NCI-H2196 (cell line): Measurements from ENCODE around the gene MCTP1.
"Not testable (repeated sequence)": the region's sequence is repeated elsewhere in the genome, so short reads cannot be mapped to it uniquely, and the experiment has no call there.

Experiments used
- DNase-seq: peaks from one replicate; lab custom pipeline; 2025; ENCODE audit not compliant: unreplicated experiment; lab: John Stamatoyannopoulos, UW

Gene MCTP1

GRCh38 chr5:95184924-95185323 is 100.0 kb downstream of the MCTP1 start:
- DNase-seq = no peak

GRCh38 chr5:95181644-95182043 is 103.2 kb downstream of the MCTP1 start:
- no peak for DNase-seq

DNA sequence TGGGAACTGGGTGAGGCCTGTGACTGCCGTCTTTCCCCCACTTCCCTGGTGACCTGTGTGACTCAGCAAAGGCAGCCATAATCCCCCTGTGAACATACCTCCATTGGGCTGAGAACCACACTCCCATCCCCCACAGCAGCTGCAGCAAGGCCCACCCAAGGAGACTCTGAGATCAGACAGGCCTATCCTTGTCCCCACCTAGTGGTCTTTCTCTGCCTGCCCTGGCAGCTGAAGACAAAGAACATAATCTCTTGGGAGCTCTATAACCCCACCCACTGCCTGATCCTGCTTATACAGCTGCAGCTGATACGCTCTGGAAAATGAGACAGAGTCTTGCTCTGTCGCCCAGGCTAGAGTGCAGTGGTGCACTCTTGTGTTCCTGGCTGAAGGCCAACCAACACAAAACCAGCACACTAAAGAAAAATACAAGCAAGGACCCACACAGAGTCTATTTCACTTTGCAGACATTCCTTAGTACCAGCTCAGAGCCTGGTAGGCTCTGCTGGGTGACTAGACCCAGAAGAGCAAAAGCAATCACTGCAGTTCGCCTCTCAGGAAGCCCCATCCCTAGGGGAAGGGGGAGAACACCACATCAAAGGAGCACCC is 106.7 kb downstream of the MCTP1 start:
- DNase-seq = no peak

- DNase-seq = no peak
Observed at GRCh38 chr5:95177456-95177855, 107.4 kb downstream of the MCTP1 start.

DNA sequence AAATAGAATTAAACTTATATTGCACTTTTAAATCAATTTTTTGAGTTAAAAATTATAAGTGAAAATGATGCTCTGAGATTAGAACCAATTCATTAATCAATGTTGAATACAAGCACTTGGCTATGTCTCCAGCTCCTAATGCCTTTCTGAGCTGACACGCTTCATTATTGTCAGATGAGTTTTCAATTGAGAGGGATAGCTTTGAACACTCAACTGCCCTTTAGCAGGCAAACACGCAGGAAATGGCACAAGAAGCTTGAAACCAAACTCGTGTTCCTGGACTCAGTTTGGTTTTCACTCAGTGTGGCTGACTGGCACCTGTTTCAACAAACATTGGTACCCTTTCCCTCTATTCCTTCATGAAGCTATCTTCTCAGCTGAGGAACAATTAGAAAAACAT is 109.8 kb downstream of the MCTP1 start:
- no peak for DNase-seq

- DNase-seq = no peak
Observed at GRCh38 chr5:95172659-95173058, 112.2 kb downstream of the MCTP1 start.

DNA sequence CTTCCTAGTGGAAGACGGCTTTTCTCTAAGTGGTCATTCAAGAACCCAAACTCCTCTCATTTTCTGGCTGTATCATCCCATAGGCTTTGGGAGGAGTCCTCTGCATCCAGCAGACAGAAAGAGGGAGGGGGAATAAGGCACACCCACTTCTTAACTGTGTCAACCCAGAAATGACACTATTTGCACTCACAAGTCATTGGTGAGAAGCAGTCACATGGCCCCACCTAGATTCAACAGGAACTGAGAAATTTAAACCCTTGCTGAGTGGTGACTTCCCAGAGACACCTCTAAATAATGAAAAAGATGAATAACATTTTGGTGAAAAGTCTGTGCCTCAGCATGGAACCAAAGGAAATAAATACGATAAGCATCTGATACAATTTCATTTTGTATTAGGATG is 120.0 kb downstream of the MCTP1 start:
- DNase-seq = no peak

DNA sequence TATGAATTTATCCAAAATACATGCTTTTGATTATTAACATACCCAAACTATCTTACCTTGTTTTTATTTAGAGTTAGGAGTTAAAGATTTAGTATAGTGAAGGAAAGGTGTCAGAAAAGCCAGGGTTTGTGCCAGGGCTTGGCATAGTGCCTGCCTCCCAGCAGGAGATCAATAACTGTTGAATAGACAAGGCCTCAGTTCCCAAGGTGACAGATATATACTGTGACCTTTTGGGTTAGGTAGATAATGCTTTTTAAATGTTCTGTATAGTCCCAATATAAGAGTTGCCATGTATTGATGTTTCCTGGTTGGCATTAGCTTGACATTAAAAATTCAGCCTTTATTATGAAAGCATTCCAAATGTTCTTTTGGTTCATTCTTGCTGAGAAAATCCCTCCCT is 121.8 kb downstream of the MCTP1 start:
- no peak for DNase-seq

DNA sequence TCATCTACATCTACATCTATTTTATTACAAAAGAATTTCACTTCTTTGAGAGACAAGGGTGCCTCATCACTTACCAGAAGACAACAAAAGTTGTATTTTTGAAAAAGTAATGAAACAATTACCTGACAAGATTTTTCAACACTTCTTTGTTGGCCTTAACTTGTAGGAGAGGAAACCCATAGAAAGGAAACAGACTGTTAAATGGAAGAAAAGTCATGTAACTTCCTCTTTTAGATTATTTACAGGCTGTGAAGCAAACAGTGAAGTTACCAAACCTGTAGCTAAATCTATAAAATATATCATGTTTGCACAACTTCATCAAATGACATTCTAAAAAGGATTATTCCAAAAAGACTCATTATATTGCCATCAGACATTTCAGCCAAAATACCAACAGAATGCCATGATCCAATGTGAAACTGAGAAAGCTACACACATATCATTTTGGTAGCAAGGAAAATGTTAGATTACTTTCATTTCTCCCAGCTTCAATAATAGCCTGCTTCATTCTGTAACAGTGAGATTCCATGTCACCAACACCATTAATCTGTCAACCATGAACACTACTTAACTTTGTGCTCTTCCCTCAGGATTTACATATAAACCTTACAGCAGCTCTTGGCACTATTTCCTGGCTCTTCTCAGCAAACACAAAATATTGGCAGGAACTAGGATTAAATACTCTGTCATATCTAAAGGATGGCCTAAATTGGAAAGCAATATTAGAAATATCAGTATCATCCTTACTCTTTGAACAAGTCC is 122.5 kb downstream of the MCTP1 start:
- DNase-seq = no peak

GRCh38 chr5:95159603-95160002 is 125.3 kb downstream of the MCTP1 start:
- no peak for DNase-seq

- DNase-seq = no peak
Observed at GRCh38 chr5:95155888-95156287, 129.0 kb downstream of the MCTP1 start.

GRCh38 chr5:95153511-95153910 is 131.4 kb downstream of the MCTP1 start:
- DNase-seq = no peak

DNA sequence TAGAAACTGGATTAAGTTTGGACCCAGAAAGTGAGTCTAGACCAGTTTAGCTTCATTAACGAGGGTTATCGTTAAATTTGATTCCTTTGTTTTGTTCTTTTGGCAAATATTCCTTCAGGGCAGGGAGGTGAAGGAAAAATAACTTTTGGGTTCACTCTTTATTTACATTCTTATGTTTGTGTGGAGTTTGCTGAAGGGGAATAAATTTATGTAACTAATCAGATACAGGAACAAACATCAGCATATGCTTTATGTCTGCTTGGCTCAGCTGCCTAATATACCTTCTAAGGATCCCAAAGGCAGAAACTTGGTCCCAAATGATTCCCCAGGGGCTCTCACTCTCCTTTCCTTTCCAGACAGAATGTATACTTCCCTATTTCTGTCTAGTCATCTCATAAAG is 132.4 kb downstream of the MCTP1 start:
- DNase-seq = no peak

GRCh38 chr5:95152131-95152530 is 132.8 kb downstream of the MCTP1 start:
- DNase-seq = no peak

DNA sequence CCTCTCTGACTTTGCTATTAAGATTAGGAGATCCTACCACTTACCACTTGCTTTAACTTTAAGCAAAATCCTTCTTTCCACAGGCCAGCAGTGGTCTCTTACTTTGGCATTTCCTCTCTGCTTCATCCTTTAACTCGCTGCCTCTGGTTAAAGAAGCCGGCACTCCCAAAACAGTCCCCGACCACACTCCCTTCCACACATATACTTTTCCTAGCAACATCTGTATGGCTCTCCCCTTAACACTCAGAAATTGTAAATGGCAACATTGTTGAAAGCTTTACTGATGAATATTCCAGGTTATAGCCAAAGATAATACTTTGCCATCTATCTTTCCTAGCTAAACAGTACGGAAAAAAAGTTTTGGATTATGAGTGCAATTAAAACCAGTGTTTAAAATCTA is 133.2 kb downstream of the MCTP1 start:
- no peak for DNase-seq

DNA sequence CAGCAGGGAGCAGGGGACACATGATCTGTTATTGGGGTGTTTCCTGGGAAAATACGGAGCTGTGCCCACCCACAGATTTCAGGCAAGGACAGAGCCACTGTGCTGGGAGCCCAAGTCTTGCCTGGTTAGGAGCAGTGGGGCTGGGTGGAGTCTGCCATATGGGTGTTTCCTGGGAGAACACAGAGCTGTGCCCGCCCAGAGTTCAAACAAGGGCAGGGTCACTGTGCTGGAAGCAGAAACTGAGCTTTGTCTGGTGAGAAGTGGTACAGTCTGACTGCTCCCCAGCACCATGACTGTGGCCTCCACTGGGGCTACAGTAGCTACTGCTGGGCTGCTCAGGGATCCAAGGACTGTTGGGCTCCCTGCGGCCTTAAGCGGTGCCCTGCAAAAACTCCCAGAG is 135.5 kb downstream of the MCTP1 start:
- DNase-seq = no peak

DNA sequence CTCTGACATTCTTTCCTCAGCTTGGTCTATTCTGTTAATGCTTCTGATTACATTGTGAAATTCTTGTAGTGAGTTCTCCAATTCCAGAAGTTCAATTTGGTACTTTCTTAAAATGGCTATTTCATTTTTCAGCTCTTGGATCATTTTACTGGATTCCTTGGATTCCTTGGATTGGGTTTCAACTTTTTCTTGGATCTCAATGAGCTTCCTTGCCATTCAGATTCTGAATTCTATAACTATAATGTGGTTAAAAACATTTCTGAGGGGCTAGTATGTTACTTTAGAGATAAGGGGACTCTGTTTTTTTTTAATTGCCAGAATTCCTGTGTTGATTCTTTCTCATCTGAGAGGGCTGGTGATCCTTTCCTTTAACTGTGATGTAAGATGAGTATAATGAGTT is 136.4 kb downstream of the MCTP1 start:
- DNase-seq = no peak

DNA sequence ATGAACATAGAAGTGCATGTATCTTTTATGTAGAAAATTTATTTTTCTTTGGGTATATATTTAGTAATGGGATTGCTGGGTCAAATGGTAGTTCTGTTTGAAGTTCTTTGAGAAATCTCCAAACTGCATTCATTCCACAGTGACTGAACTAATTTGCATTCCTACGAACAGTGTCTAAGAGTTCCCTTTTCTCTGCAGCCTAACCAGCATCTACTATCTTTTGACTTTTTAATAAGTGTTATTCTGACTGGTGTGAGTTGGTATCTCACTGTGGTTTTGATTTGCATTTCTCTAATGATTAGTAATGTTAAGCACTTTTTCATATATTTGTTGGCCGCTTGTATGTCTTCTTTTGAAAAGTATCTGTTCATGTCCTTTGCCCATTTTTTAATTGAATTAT is 141.0 kb downstream of the MCTP1 start:
- not testable (repeated sequence) for DNase-seq

DNA sequence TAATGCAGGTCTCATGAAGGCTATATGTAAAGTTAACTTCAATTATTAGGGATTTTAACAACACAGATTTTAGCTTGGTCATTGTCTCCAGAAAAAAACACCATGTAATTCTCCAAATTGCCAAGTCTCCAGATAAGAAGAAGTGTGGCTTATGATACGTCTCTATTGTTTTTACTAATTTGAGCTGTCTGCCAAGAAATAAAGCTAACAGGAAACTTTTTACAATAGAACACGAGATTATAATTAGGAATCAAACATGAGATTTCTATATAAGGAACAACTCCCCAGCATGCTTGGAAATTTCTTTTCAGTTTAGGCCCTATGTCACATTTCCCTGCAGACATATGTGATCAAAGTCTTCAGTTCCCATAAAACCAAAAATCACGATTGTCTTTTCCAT is 142.7 kb downstream of the MCTP1 start:
- no peak for DNase-seq

GRCh38 chr5:95141141-95141540 is 143.8 kb downstream of the MCTP1 start:
- DNase-seq = no peak

GRCh38 chr5:95134326-95134725 is 150.6 kb downstream of the MCTP1 start:
- DNase-seq = no peak

DNA sequence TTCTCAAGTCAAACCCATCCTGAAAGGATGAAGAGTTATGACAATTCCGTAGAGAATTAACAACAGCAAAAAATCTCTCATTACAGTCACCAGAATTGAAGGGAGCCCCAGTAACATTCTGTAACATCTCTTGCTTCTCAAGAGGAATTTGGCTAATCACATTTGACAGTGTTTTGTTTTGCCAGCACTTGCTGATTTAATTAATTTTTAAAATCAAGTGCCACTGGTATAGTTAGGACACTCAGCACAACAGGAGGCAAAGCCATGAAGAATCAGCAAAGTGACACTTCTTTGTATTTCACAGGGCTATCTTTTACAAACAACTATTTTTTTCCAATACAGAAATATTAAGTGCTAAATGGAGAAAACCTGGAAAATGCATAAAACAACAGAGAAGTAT is 152.8 kb downstream of the MCTP1 start:
- no peak for DNase-seq

DNA sequence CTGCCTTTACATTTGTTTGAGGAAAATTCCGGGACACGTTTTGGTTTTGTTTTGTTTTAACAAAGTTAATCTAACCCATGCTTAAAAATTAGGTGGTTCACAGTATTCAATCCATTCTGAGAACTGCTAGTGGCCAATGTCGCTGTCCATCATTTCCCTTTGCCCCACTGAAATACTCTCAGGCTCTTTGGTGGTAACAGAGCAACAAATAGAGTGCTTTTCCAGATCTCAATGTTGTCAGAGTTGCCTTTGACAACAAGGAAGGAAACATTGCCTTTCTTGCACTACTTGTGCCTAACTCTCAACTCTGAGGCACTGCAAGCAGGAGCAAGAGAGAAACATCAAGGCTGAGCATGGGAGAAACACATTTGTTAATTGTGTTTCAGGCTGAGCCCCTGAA is 154.0 kb downstream of the MCTP1 start:
- DNase-seq = no peak
